GM12801 (cell line): ENCODE data around the gene CPT1A.

Experiments used
- CTCF ChIP-seq: IDR thresholded peaks from one replicate; pipeline ENCODE4 v1.5.1; 2011; ENCODE audit warnings: control low read depth; ENCODE audit not compliant: insufficient read length; ENCODE audit errors: extremely low read depth

Gene CPT1A

GRCh38 chr11:68711114-68711513 is 130.6 kb downstream of the CPT1A start:
- no peak for TF ChIP-seq CTCF

- TF ChIP-seq CTCF, result no peak
Observed at GRCh38 chr11:68710409-68710808, 131.3 kb downstream of the CPT1A start.

- TF ChIP-seq CTCF, result no peak
Observed at GRCh38 chr11:68709062-68709461, 132.7 kb downstream of the CPT1A start.

- no peak for TF ChIP-seq CTCF
Observed at GRCh38 chr11:68707527-68707926, 134.2 kb downstream of the CPT1A start.

GRCh38 chr11:68704887-68705286 is 136.8 kb downstream of the CPT1A start:
- no peak for TF ChIP-seq CTCF
